SK-N-SH (cell line): ENCODE results near the gene WBP11. TPM values are rescaled to one million over a fixed set of nuclear protein-coding genes. Genes with fewer than 3 reads are reported as not detected.

Experiments
- CTCF ChIA-PET: fragments of 300-600, 350-600 bp; formaldehyde crosslinking; extraction: SDS; loops from one replicate; lab custom pipeline; 2021; lab: Yijun Ruan, JAX
- POLR2A ChIA-PET: fragments of 350-600 bp; sonication (Branson Sonifier 250); formaldehyde crosslinking; extraction: SDS; loops from one replicate; lab custom pipeline; 2020; ENCODE audit warnings: antibody characterized with exemption, inconsistent platforms; lab: Yijun Ruan, JAX
- DNase-seq: peaks from one replicate; pipeline ENCODE4 v3.0.0; 2012
- H2AFZ ChIP-seq: fragments of 200-600 bp; sonication (generic); 2 replicates; pipeline ENCODE4 v1.8.1; 2016; ENCODE audit warnings: antibody characterized with exemption, mild to moderate bottlenecking, low read depth
- H3F3A ChIP-seq: fragments of 200-600 bp; sonication (generic); replicated peaks from 2 replicates; pipeline ENCODE3; 2016; ENCODE audit warnings: antibody characterized with exemption, mild to moderate bottlenecking; ENCODE audit not compliant: insufficient read depth
- H3K27ac ChIP-seq, 2 experiments: fragments of 200-500 bp in 1 of 2; fragments of 200-600 bp in 1 of 2; sonication (Bioruptor generic) in 1 of 2; sonication (generic), shearing (Covaris generic) in 1 of 2; 2 replicates each; pipeline versions ENCODE4 v1.5.1 to v1.6.1; 2014 to 2016; ENCODE audit warnings: low read depth in 2 of 2, inconsistent platforms in 1 of 2, low read length in 1 of 2, mild to moderate bottlenecking in 1 of 2, mixed read lengths in 1 of 2
- H3K27me3 ChIP-seq: fragments of 200-600 bp; sonication (generic), shearing (Covaris generic); 2 replicates; pipeline ENCODE4 v1.6.1; 2016; ENCODE audit warnings: mixed run types; ENCODE audit not compliant: insufficient read depth
- H3K36me3 ChIP-seq, 2 experiments: fragments of 200-500 bp in 1 of 2; fragments of 200-600 bp in 1 of 2; sonication (Bioruptor generic) in 1 of 2; sonication (generic) in 1 of 2; replicated peaks in 1 of 2; 2 replicates each; pipeline versions ENCODE3 to v1.5.1; 2014 to 2016; ENCODE audit warnings: low read length in 1 of 2, mild to moderate bottlenecking in 1 of 2; ENCODE audit not compliant: insufficient read depth in 2 of 2, control insufficient read depth in 1 of 2
- H3K4me1 ChIP-seq, 2 experiments: fragments of 200-500 bp in 1 of 2; fragments of 200-600 bp in 1 of 2; sonication (Bioruptor generic) in 1 of 2; sonication (generic), shearing (Covaris generic) in 1 of 2; 2 replicates each; pipeline versions ENCODE4 v1.5.1 to v1.6.1; 2014 to 2016; ENCODE audit warnings: low read depth in 1 of 2, low read length in 1 of 2, mixed run types in 1 of 2; ENCODE audit not compliant: insufficient read depth in 2 of 2, control insufficient read depth in 1 of 2
- H3K4me2 ChIP-seq: fragments of 200-600 bp; sonication (generic), shearing (Covaris generic); 2 replicates; pipeline ENCODE4 v1.6.1; 2017; ENCODE audit warnings: mixed run types
- H3K4me3 ChIP-seq, 2 experiments: fragments of 200-500 bp in 1 of 2; fragments of 200-600 bp in 1 of 2; sonication (Bioruptor generic) in 1 of 2; sonication (generic), shearing (Covaris generic) in 1 of 2; 2 replicates each; pipeline versions ENCODE4 v1.5.1 to v1.8.1; 2014 to 2016; ENCODE audit warnings: low read depth in 2 of 2, inconsistent platforms in 1 of 2, low read length in 1 of 2, mild to moderate bottlenecking in 1 of 2, mixed read lengths in 1 of 2, moderate library complexity in 1 of 2
- H3K79me2 ChIP-seq: fragments of 200-600 bp; sonication (generic); 2 replicates; pipeline ENCODE4 v1.8.1; 2017; ENCODE audit warnings: mild to moderate bottlenecking; ENCODE audit not compliant: insufficient read depth
- H3K9ac ChIP-seq: fragments of 200-600 bp; sonication (generic); 2 replicates; pipeline ENCODE4 v1.6.1; 2017; ENCODE audit warnings: mixed run types
- H3K9me2 ChIP-seq: fragments of 200-600 bp; sonication (generic); 2 replicates; pipeline ENCODE4 v1.6.1; 2017; ENCODE audit warnings: mixed run types
- H3K9me3 ChIP-seq: fragments of 200-600 bp; sonication (generic); 2 replicates; pipeline ENCODE4 v1.6.1; 2017; ENCODE audit warnings: mixed run types, mild to moderate bottlenecking, moderate library complexity
- H4K20me1 ChIP-seq: fragments of 200-600 bp; sonication (generic); 2 replicates; pipeline ENCODE4 v1.6.1; 2017; ENCODE audit warnings: mild to moderate bottlenecking, mixed run types; ENCODE audit not compliant: insufficient read depth
- CHD2 ChIP-seq: fragments of 150-350 bp; IDR thresholded peaks from 2 replicates; pipeline ENCODE4 v1.6.1; 2018; ENCODE audit warnings: low read length; ENCODE audit not compliant: partially characterized antibody
- ELF1 ChIP-seq: IDR thresholded peaks from 2 replicates; pipeline ENCODE4 v1.4.0; 2012
- EP300 ChIP-seq, 2 experiments: IDR thresholded peaks; 2 replicates each; pipeline versions ENCODE4 v1.4.0 to v1.6.1; 2012; ENCODE audit warnings: borderline replicate concordance in 1 of 2, low read depth in 1 of 2, low read length in 1 of 2
- EZH2phosphoT487 ChIP-seq: fragments of 200-600 bp; sonication (generic); IDR thresholded peaks from 2 replicates; pipeline ENCODE4 v1.6.1; 2017; ENCODE audit warnings: low read depth, mixed run types, mild to moderate bottlenecking, antibody characterized with exemption, moderate library complexity, borderline replicate concordance
- FOSL2 ChIP-seq: IDR thresholded peaks from 2 replicates; pipeline ENCODE4 v1.4.0; 2012; ENCODE audit warnings: low read depth, mild to moderate bottlenecking, moderate library complexity, borderline replicate concordance
- FOXJ3 ChIP-seq: sonication (generic); formaldehyde crosslinking; IDR thresholded peaks from 2 replicates; pipeline ENCODE4 v1.5.1; 2020; ENCODE audit warnings: mild to moderate bottlenecking, missing genetic modification reagents
- FOXM1 ChIP-seq: IDR thresholded peaks from 2 replicates; pipeline ENCODE4 v1.4.0; 2012; ENCODE audit warnings: low read depth, mild to moderate bottlenecking
- GABPA ChIP-seq: IDR thresholded peaks from 2 replicates; pipeline ENCODE4 v1.4.0; 2012; ENCODE audit warnings: low read depth, mild to moderate bottlenecking
- JUND ChIP-seq: IDR thresholded peaks from 2 replicates; pipeline ENCODE4 v1.4.0; 2012
- MEF2A ChIP-seq: IDR thresholded peaks from 2 replicates; pipeline ENCODE4 v1.4.0; 2012; ENCODE audit warnings: low read depth, borderline replicate concordance
- MXI1 ChIP-seq: IDR thresholded peaks from 2 replicates; pipeline ENCODE4 v1.6.1; 2012; ENCODE audit warnings: mild to moderate bottlenecking, low read depth, low read length, improper control_type of control experiment
- NFIC ChIP-seq: IDR thresholded peaks from 2 replicates; pipeline ENCODE4 v1.4.0; 2012; ENCODE audit warnings: borderline replicate concordance
- NRF1 ChIP-seq: IDR thresholded peaks from 2 replicates; pipeline ENCODE4 v1.6.1; 2012; ENCODE audit warnings: low read depth, mild to moderate bottlenecking, low read length
- POLR2AphosphoS5 ChIP-seq: IDR thresholded peaks from 2 replicates; pipeline ENCODE4 v1.6.1; 2012; ENCODE audit warnings: low read depth, low read length
- RAD21 ChIP-seq: IDR thresholded peaks from 2 replicates; pipeline ENCODE4 v1.6.1; 2012; ENCODE audit warnings: mild to moderate bottlenecking, low read length
- RCOR1 ChIP-seq: fragments of 150-350 bp; IDR thresholded peaks from 2 replicates; pipeline ENCODE4 v1.6.1; 2017; ENCODE audit warnings: antibody characterized with exemption, low read length
- RFX5 ChIP-seq: IDR thresholded peaks from 2 replicates; pipeline ENCODE4 v1.6.1; 2012; ENCODE audit warnings: mild to moderate bottlenecking, improper control_type of control experiment, low read length
- RXRA ChIP-seq: IDR thresholded peaks from 2 replicates; pipeline ENCODE4 v1.4.0; 2012; ENCODE audit warnings: low read depth, mild to moderate bottlenecking, borderline replicate concordance
- SIN3A ChIP-seq: IDR thresholded peaks from 2 replicates; pipeline ENCODE4 v1.6.1; 2012; ENCODE audit warnings: low read depth, mild to moderate bottlenecking, low read length, moderate library complexity, borderline replicate concordance
- SMC3 ChIP-seq: IDR thresholded peaks from 2 replicates; pipeline ENCODE4 v1.6.1; 2012; ENCODE audit warnings: low read depth, low read length, improper control_type of control experiment
- TAF1 ChIP-seq: IDR thresholded peaks from 2 replicates; pipeline ENCODE4 v1.6.1; 2012; ENCODE audit warnings: low read depth, mild to moderate bottlenecking, low read length, moderate library complexity, borderline replicate concordance
- TCF12 ChIP-seq: IDR thresholded peaks from 2 replicates; pipeline ENCODE4 v1.4.0; 2012
- TEAD4 ChIP-seq: IDR thresholded peaks from 2 replicates; pipeline ENCODE4 v1.4.0; 2012; ENCODE audit warnings: mild to moderate bottlenecking, borderline replicate concordance; ENCODE audit not compliant: insufficient read depth
- WGBS: methylation state at CpG from one replicate; pipeline ENCODE4 v1.1.6; 2017; ENCODE audit warnings: low lambda C conversion rate; 5-methylcytosine and 5-hydroxymethylcytosine counted together
- polyA plus RNA-seq, 3 experiments: library from polyadenylated mRNA; depleted of rRNA; stranded (reverse); fragments of >200 nt; gene quantifications; 2 replicates each; pipeline ENCODE4 v1.2.3, GENCODE V29; 2012
- TF ChIP-seq, protein P1 (sequence below): fragments of 200-600 bp; sonication (generic); IDR thresholded peaks from 2 replicates; pipeline ENCODE4 v1.6.1; 2017; ENCODE audit warnings: antibody characterized with exemption, mild to moderate bottlenecking, moderate library complexity
- TF ChIP-seq, protein P2 (sequence below): IDR thresholded peaks from 2 replicates; pipeline ENCODE4 v1.4.0; 2012; ENCODE audit warnings: low read depth, borderline replicate concordance
- TF ChIP-seq, protein P3 (sequence below): IDR thresholded peaks from 2 replicates; pipeline ENCODE4; 2012
- TF ChIP-seq, protein P4 (sequence below): IDR thresholded peaks from 2 replicates; pipeline ENCODE4 v1.4.0; 2012; ENCODE audit warnings: low read depth
- TF ChIP-seq, protein P5 (sequence below): fragments of 150-350 bp; IDR thresholded peaks from 2 replicates; pipeline ENCODE4 v1.6.1; 2017; ENCODE audit warnings: antibody characterized with exemption, low read length, low read depth, borderline replicate concordance
- TF ChIP-seq, protein P6 (sequence below): IDR thresholded peaks from 2 replicates; pipeline ENCODE4 v1.4.0; 2012; ENCODE audit warnings: low read depth, borderline replicate concordance

Gene WBP11
- polyA plus RNA-seq, 1 of the 3 experiments (the other 2 are of a cell fraction) = 18.7 TPM

DNA sequence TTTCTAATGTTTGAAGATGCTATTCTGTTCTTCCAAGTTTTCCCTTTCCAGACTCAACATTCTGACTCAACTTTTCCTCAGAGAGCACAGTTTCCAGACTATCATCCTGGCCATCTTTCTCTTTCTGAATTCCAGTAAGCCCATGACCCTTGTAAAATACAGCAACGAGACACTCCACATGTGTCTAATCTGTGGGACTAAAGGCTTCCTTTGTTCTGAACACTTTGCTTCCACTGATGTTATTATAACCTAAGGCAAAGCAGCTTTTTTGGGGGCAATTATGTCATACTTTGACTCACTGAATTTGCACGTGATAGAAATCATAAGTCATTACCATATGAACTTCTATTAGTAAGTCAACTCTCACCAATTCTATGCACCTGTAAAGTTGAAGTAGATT, 46.4 kb upstream of the WBP11 start:
- H3K9ac ChIP-seq = peak overlapping the region; percentile 4; the same call in 1 of the 2 replicates
- no peaks in the 10 kb centered on the region for H3K27me3 ChIP-seq
- H3K79me2 ChIP-seq = no peaks in the 10 kb centered on the region
- H3K36me3 ChIP-seq = no peaks in the 10 kb centered on the region
- H3K27ac ChIP-seq = peak overlapping the region in 1 of 2 experiments; percentile 68; a peak in 2 of 4 replicates
- peaks cover 3% of the 10 kb centered on the region for H3F3A ChIP-seq
- H3K9me2 ChIP-seq = no peaks in the 10 kb centered on the region
- peaks cover 5 to 7% of the 10 kb centered on the region in 2 experiments; a peak in 2 of 4 replicates for H3K4me1 ChIP-seq
- H3K9me3 ChIP-seq = no peaks in the 10 kb centered on the region
- H4K20me1 ChIP-seq = no peaks in the 10 kb centered on the region
- H3K4me3 ChIP-seq = no peak overlapping the region
- peak overlapping the region; percentile 26; the same call in 1 of the 2 replicates for H3K4me2 ChIP-seq
- no peak for DNase-seq
- POLR2A ChIA-PET = interaction anchor here (1.5 kb wide), 1 partner anchor 146 kb away, joined by 4 read pairs; no protein-coding TSS in a partner anchor
- H2AFZ ChIP-seq = no peak overlapping the region
- WGBS = 19% methylated on average over 2 of the region's 2 CpGs
- CTCF ChIA-PET = interaction anchor here (1.1 to 6.5 kb wide), 2 partner anchors 25 to 146 kb away, joined by 3 to 43 read pairs; no protein-coding TSS in a partner anchor
- TF ChIP-seq MEF2A (0 out of 2 replicates have a peak, but pooled peaks have one; percentile 25), TEAD4 (no peak), ELF1 (no peak), EZH2phosphoT487 (no peak), JUND (no peak; the same call in 1 of the 2 replicates), TCF12 (peak; percentile 68), TAF1 (no peak), NRF1 (no peak), RAD21 (no peak), RFX5 (no peak), POLR2AphosphoS5 (no peak; the same call in 1 of the 2 replicates), FOXJ3 (CRISPR knock-in tag) (no peak), RXRA (peak; percentile 71; the same call in 1 of the 2 replicates), FOXM1 (no peak), GABPA (no peak), NFIC (peak; percentile 43; the same call in 1 of the 2 replicates), CHD2 (no peak), SIN3A (no peak), RCOR1 (no peak), EP300 (IDR thresholded peaks at IDR 0.05; ENCODE audit: borderline replicate concordance in 1 of 2, low read depth in 1 of 2, low read length in 1 of 2) (peak in 1 of 2 experiments; percentile 57; a peak in 1 of 4 replicates), MXI1 (no peak), FOSL2 (peak; percentile 20; the same call in 1 of the 2 replicates), SMC3 (no peak)
- TF ChIP-seq, protein P1, sequence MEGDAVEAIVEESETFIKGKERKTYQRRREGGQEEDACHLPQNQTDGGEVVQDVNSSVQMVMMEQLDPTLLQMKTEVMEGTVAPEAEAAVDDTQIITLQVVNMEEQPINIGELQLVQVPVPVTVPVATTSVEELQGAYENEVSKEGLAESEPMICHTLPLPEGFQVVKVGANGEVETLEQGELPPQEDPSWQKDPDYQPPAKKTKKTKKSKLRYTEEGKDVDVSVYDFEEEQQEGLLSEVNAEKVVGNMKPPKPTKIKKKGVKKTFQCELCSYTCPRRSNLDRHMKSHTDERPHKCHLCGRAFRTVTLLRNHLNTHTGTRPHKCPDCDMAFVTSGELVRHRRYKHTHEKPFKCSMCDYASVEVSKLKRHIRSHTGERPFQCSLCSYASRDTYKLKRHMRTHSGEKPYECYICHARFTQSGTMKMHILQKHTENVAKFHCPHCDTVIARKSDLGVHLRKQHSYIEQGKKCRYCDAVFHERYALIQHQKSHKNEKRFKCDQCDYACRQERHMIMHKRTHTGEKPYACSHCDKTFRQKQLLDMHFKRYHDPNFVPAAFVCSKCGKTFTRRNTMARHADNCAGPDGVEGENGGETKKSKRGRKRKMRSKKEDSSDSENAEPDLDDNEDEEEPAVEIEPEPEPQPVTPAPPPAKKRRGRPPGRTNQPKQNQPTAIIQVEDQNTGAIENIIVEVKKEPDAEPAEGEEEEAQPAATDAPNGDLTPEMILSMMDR = no peak
- TF ChIP-seq, protein P2, sequence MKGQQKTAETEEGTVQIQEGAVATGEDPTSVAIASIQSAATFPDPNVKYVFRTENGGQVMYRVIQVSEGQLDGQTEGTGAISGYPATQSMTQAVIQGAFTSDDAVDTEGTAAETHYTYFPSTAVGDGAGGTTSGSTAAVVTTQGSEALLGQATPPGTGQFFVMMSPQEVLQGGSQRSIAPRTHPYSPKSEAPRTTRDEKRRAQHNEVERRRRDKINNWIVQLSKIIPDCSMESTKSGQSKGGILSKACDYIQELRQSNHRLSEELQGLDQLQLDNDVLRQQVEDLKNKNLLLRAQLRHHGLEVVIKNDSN = no peak
- TF ChIP-seq, protein P3, sequence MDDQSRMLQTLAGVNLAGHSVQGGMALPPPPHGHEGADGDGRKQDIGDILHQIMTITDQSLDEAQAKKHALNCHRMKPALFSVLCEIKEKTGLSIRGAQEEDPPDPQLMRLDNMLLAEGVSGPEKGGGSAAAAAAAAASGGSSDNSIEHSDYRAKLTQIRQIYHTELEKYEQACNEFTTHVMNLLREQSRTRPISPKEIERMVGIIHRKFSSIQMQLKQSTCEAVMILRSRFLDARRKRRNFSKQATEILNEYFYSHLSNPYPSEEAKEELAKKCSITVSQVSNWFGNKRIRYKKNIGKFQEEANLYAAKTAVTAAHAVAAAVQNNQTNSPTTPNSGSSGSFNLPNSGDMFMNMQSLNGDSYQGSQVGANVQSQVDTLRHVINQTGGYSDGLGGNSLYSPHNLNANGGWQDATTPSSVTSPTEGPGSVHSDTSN = no peak
- TF ChIP-seq, protein P4, sequence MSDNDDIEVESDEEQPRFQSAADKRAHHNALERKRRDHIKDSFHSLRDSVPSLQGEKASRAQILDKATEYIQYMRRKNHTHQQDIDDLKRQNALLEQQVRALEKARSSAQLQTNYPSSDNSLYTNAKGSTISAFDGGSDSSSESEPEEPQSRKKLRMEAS = no peak
- TF ChIP-seq, protein P5, sequence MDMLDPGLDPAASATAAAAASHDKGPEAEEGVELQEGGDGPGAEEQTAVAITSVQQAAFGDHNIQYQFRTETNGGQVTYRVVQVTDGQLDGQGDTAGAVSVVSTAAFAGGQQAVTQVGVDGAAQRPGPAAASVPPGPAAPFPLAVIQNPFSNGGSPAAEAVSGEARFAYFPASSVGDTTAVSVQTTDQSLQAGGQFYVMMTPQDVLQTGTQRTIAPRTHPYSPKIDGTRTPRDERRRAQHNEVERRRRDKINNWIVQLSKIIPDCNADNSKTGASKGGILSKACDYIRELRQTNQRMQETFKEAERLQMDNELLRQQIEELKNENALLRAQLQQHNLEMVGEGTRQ = no peak
- TF ChIP-seq, protein P6, sequence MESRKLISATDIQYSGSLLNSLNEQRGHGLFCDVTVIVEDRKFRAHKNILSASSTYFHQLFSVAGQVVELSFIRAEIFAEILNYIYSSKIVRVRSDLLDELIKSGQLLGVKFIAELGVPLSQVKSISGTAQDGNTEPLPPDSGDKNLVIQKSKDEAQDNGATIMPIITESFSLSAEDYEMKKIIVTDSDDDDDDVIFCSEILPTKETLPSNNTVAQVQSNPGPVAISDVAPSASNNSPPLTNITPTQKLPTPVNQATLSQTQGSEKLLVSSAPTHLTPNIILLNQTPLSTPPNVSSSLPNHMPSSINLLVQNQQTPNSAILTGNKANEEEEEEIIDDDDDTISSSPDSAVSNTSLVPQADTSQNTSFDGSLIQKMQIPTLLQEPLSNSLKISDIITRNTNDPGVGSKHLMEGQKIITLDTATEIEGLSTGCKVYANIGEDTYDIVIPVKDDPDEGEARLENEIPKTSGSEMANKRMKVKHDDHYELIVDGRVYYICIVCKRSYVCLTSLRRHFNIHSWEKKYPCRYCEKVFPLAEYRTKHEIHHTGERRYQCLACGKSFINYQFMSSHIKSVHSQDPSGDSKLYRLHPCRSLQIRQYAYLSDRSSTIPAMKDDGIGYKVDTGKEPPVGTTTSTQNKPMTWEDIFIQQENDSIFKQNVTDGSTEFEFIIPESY = no peak
